ENCODE data around the gene AP2S1.
"Not testable (repeated sequence)": the region's sequence is repeated elsewhere in the genome, so short reads cannot be mapped to it uniquely, and the experiment has no call there.

AP2S1 gene

GRCh38 chr19:46867170-46867569, 16.5 kb upstream of the AP2S1 start:
- no peak for DNase-seq (ENCODE audit: low read depth, low spot score)

GRCh38 chr19:46866407-46867136, 15.9 kb upstream of the AP2S1 start:
- DNase-seq (ENCODE audit: low read depth, low spot score), result no peak

- no peak for DNase-seq (ENCODE audit: low read depth, low spot score)
Measured at GRCh38 chr19:46863818-46864629, 13.4 kb upstream of the AP2S1 start.

- no peak for DNase-seq (ENCODE audit: low read depth, low spot score)
Measured at GRCh38 chr19:46862974-46863632, 12.5 kb upstream of the AP2S1 start.

GRCh38 chr19:46862503-46862834, 11.8 kb upstream of the AP2S1 start:
- DNase-seq (ENCODE audit: low read depth, low spot score), result no peak

GRCh38 chr19:46861691-46862502, 11.3 kb upstream of the AP2S1 start:
- DNase-seq (ENCODE audit: low read depth, low spot score), result no peak

- DNase-seq (ENCODE audit: low read depth, low spot score), result no peak
Measured at GRCh38 chr19:46860846-46861690, 10.4 kb upstream of the AP2S1 start, which contains the start of gene ARHGAP35. Gene ARHGAP35, plus strand, starts transcription at chr19:46860997. Its CDS starts 57,679 bp downstream, at chr19:46918676.

GRCh38 chr19:46860125-46860845, 9.6 kb upstream of the AP2S1 start:
- DNase-seq (ENCODE audit: low read depth, low spot score), result peak; percentile 88

- DNase-seq (ENCODE audit: low read depth, low spot score), result no peak
Measured at GRCh38 chr19:46859637-46860124, 9.0 kb upstream of the AP2S1 start.

- DNase-seq (ENCODE audit: low read depth, low spot score), result peak; percentile 86
Measured at GRCh38 chr19:46856062-46857022, 5.7 kb upstream of the AP2S1 start.

- not testable (repeated sequence) for DNase-seq (ENCODE audit: low read depth, low spot score)
Measured at GRCh38 chr19:46854698-46855097, 4.1 kb upstream of the AP2S1 start.

GRCh38 chr19:46852830-46853229, 2.2 kb upstream of the AP2S1 start:
- no peak for DNase-seq (ENCODE audit: low read depth, low spot score)

GRCh38 chr19:46849610-46850009, 1.0 kb downstream of the AP2S1 start:
- no peak for DNase-seq (ENCODE audit: low read depth, low spot score)

- DNase-seq (ENCODE audit: low read depth, low spot score), result no peak
Measured at GRCh38 chr19:46848389-46848788, 2.3 kb downstream of the AP2S1 start.

- DNase-seq (ENCODE audit: low read depth, low spot score), result no peak
Measured at GRCh38 chr19:46847528-46847927, 3.1 kb downstream of the AP2S1 start.

GRCh38 chr19:46845959-46846459, 4.6 kb downstream of the AP2S1 start:
- DNase-seq (ENCODE audit: low read depth, low spot score), result no peak

GRCh38 chr19:46844067-46844489, 6.6 kb downstream of the AP2S1 start:
- no peak for DNase-seq (ENCODE audit: low read depth, low spot score)

- no peak for DNase-seq (ENCODE audit: low read depth, low spot score)
Measured at GRCh38 chr19:46842791-46843190, 7.9 kb downstream of the AP2S1 start.
